Left cardiac atrium (tissue), 4 donors: ENCODE results near the gene C2orf42. TPM values are rescaled to one million over a fixed set of nuclear protein-coding genes. Genes with fewer than 3 reads are reported as not detected.
A peak's percentile ranks its signal among the peaks of the same experiment; 100 is the strongest.
"Not testable (repeated sequence)": the region's sequence is repeated elsewhere in the genome, so short reads cannot be mapped to it uniquely, and the experiment has no call there.

Experiments used
- ATAC-seq, 2 donors: fragments of 200-7000 bp; cut with Tn5 transposase; one replicate each; pipeline ENCODE4 v1.9.1; 2020; ENCODE audit warnings: mild to moderate bottlenecking in 2 of 2, moderate library complexity in 2 of 2
- DNase-seq: peaks from one replicate; pipeline ENCODE4 v3.0.0-alpha.2; 2020
- intact Hi-C, 2 donors: fragments of 100-400 bp; cut with DNase I; formaldehyde crosslinking; loops; one replicate each; pipeline versions ENCODE4 v1.14.1 to v1.15.1; 2022 to 2023
- total RNA-seq, 2 donors: library from RNA; stranded (reverse); fragmentation: NEBNext Ultra II Directional; extraction: Animal tissue kit (Norgen Biotek cat#: 25700); gene quantifications; one replicate each; pipeline ENCODE4 v1.2.1, GENCODE V29; 2021
- donor health status: DM: no; HTN: yes; CAD: no.
- donor health status: DM: no; HTN: yes; CAD: no; lungs with severe emphysema.
- donor health status: DM: yes; HTN: yes; CAD: no.
- donor health status: Dilated cardiomyopathy.

Gene C2orf42
- total RNA-seq, 2 donors from 2014 or later, result 10.9 to 14.4 TPM

DNA sequence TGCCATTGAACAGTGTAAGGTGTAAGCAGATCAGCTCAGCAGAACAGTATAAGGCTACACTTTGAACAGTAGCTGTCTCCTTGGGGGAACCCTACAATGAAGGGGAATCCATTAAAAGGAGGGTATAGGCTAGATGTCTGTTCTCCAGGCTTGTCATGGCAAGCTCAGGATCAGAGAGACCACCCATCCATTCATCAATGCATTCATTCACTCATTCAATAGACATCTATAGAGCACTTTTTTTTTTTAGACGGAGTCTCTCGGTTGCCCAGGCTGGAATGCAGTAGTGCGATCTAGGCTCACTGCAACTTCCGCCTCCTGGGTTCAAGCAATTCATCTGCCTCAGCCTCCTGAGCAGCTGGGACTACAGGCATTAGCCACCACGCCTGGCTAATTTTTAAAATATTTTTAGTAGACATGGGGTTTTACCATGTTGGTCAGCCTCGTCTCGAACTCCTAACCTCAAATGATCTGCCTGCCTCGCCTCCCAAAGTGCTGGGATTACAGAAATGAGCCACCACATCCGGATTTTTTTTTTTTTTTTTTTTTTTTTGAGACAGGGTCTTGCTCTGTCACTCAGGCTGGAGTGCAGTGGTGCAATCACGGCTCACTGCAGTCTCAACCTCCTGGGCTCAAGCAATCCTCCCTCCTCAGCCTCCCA lies 56.4 kb downstream of the C2orf42 start:
- intact Hi-C loops, ATAC-seq: not testable (repeated sequence)

GRCh38 chr2:70133491-70134322 lies 57.1 kb downstream of the C2orf42 start:
- DNase-seq (no peak), ATAC-seq (peak; percentile 9 to 12)
- intact Hi-C loops, result no loop called here

More for the DNA sequence above, 56.4 kb downstream of the C2orf42 start:
- DNase-seq, result not testable (repeated sequence)

DNA sequence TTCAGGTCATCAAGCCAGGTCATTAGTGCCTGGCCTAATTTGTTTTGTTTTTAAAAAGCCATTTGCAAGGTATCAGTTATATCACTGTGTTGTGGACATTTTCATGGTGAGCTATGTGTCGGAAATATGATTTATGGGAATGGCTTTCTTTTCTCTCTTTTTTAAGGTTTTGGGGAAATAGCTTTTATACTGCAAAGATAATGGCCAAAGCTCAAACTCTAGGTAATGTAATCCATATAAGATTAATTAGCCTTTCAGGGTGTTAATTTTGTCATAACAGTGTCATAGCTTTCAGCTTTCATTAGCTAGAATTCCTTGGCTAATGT lies 57.7 kb downstream of the C2orf42 start:
- ATAC-seq, result no peak
- DNase-seq, result no peak
- intact Hi-C loops, result no loop called here

GRCh38 chr2:70132244-70133126 lies 58.3 kb downstream of the C2orf42 start:
- peak; percentile 78 for ATAC-seq
- no peak for DNase-seq
- intact Hi-C loops, result no loop called here

GRCh38 chr2:70131344-70132143 lies 59.3 kb downstream of the C2orf42 start:
- intact Hi-C loops, ATAC-seq, DNase-seq: not testable (repeated sequence)

DNA sequence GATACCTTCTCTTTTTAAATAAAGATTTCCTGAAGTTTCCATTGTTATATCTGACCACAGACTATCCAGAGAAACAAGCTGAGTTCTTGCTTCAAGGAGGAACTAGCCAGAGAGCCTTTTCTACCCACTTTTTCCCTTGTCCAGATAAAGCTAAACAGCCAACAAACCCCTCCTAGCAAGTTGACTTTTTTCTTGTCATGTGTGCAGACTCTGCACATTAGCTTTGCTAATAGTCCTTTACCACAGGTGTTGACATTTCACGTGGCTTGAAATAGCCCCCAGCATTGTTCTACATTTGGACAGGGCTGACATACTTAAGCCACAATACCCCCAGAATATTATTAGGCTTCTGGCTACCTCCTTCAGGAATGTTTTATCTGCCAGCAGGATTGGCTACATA lies 62.8 kb downstream of the C2orf42 start:
- DNase-seq (no peak), ATAC-seq (no peak)
- intact Hi-C loops, result no loop called here

GRCh38 chr2:70126413-70126812 lies 64.4 kb downstream of the C2orf42 start:
- DNase-seq (no peak), ATAC-seq (no peak)
- intact Hi-C loops, result no loop called here

- intact Hi-C loops, result no loop called here
- DNase-seq (no peak), ATAC-seq (no peak)
These were observed 65.3 kb downstream of the C2orf42 start for GRCh38 chr2:70125498-70125898.

DNA sequence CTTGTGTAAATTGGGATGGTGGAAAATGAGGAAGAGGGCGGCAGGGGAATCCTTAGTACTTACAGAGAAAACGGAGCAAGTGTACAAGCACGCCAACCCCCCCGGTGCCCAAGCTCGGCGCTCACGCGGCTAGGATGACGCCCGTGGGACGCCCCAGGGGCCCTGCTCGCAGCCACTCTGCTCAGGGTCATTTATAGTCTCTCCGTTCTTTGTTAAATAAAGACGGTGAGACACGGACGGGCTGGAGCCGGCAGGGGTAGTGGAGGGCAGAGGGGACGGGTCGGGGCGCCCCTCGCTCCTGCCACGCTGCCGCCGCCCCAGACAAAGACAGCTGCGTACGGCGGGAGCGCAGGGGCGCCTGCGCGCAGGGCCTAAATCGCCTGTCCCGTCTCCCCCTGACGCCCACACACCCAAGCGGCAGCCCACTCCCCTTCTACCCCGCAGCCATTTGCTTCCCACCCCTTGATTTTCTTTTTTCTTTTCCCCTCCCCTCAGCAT lies 65.8 kb downstream of the C2orf42 start:
- ATAC-seq (peak; percentile 64 to 66), DNase-seq (peak; percentile 72)
- intact Hi-C loops, result loop anchor here (1.0 to 5.0 kb wide), 2 partner anchors 17 to 38 kb away; partner anchors contain the start of gene PCBP1 (in 1 of the 2)

DNA sequence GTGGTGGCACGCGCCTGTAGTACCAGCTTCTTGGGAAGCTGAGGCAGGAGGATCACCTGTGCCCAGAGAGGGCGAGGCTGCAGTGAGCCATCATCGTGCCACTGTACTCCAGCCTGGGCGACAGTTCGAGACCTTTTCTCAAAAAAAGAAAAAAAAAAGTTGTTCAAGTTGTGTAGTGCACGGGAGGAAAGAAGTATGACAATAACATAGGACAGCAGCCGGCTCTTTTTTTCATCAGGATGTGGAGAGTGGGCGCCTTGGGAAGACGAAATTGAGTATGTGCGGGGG lies 67.0 kb downstream of the C2orf42 start:
- ATAC-seq (no peak), DNase-seq (no peak)
- intact Hi-C loops, result loop anchor here (1.0 to 5.0 kb wide), 2 partner anchors 19 to 36 kb away; partner anchors contain the start of gene PCBP1 (in 1 of the 2)

DNA sequence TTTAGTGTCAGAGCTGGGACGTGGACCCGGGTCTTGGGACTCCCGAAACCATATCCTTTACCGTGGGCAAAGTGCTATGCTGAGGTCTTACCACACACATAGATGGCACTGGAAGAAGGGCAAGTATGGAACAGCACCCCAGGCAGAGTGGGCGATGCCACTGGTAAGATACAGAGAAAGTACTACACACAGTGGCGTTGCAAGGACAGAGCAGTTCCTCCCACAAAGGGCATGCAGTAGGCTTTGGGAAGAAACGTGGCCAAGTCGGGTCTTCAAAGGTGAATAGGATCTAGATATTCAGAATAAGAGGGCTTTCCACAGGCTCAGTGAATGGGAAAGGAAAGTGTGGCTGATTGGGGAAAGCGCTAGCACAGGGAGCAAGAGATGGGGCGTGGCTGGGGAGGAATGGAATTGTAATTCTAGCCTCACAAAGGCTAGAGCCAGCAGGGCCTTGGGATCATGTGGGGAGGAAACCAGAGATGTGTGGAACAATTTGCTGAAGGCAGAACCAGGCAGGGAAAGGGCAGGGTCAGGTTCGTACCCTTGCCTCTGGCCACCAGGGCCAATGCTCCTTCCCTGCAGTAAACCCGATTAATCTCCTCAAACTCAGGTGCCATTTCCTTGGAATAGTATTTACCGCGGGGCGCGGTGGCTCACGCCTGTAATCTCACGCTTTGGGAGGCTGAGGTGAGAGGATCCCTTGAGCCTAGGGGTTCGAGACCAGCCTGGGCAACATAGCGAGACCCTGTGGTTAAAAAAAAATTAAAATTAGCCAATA lies 67.6 kb downstream of the C2orf42 start:
- intact Hi-C loops, result loop anchor here in 1 of 2 donors (5.0 kb wide), 1 partner anchor 36 kb away; the partner anchor contains the start of gene PCBP1
- DNase-seq (peak; percentile 63), ATAC-seq (peak; percentile 57 to 64)

GRCh38 chr2:70122470-70122869 lies 68.3 kb downstream of the C2orf42 start:
- intact Hi-C loops, result loop anchor here in 1 of 2 donors (5.0 kb wide), 1 partner anchor 35 kb away; the partner anchor contains the start of gene PCBP1
- DNase-seq, result no peak
- no peak for ATAC-seq

DNA sequence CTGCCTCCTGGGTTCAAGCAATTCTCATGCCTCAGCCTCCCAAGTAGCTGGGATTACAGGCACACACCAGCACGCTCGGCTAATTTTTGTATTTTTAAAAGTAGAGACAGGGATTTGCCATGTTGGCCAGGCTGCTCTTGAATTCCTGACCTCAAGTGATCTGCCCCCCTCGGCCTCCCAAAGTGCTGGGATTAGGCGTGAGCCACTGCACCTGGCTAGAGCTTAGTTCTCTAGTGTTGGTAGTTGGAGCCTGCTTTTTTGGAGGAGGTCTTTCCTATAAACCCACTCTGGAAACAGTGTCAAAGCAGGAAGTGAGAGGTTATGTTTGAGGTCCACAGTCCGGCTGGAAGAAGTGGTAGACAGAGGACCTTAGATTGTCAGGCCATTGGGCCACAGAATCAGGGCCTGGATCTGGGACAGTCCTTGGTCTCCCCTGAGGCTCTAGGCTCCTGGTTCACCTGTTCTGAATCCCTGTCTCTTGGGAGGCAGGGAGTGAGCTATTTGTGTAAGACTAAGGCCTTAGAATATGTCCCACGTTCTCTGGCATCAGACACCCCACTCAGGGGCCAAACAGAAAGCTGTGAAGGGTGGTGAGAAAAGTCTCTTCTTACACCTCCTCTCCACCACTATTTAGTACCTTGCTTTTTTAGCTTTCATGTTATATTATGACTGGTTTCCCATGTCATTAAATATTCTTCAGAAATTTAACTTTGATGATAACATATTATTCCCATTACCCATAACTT lies 69.0 kb downstream of the C2orf42 start:
- DNase-seq (no peak), ATAC-seq (no peak)
- intact Hi-C loops, result loop anchor here in 1 of 2 donors (5.0 kb wide), 1 partner anchor 34 kb away; the partner anchor contains the start of gene PCBP1

- DNase-seq (no peak), ATAC-seq (no peak)
- intact Hi-C loops, result no loop called here
These were observed 71.9 kb downstream of the C2orf42 start for GRCh38 chr2:70118798-70119454.

DNA sequence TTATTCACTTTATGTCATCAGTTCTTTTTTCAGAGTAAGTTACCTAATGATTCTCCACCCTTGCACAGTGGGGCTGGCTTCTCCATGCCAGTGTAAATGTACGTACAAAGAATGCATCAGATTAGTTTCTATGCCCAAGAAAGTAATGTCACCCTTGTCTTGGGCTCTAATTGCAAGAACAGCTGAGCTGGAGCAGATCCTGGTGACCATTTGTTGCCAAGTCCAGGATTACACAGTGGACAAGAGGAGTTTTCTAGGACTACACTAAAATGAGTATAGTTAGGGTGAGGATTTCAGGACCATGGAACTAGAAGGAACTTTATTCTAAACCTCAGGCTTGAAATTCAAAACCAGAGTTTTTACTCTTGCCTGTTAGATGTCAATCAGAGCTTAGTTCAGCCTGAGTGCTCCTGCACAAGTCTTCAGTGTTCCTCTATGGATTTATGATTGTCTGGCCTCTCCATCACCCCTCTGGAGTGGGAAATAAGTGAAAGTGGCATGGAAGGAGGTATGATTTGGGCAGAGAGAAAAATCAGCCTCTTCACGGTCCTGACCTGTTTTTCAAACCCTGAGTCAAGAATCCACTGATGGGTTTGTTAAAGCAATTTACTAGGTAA lies 73.8 kb downstream of the C2orf42 start:
- intact Hi-C loops, result no loop called here
- ATAC-seq (no peak), DNase-seq (no peak)
